GM12873 (cell line): ENCODE data around the gene NRIP2.

Experiments used
- TF ChIP-seq, protein P1 (sequence below): IDR thresholded peaks from 2 replicates; pipeline ENCODE4 v1.5.1; 2012; ENCODE audit warnings: low read depth, mild to moderate bottlenecking, moderate library complexity, low read length, control low read depth; ENCODE audit not compliant: insufficient read depth; ENCODE audit errors: missing control alignments

Gene NRIP2

DNA sequence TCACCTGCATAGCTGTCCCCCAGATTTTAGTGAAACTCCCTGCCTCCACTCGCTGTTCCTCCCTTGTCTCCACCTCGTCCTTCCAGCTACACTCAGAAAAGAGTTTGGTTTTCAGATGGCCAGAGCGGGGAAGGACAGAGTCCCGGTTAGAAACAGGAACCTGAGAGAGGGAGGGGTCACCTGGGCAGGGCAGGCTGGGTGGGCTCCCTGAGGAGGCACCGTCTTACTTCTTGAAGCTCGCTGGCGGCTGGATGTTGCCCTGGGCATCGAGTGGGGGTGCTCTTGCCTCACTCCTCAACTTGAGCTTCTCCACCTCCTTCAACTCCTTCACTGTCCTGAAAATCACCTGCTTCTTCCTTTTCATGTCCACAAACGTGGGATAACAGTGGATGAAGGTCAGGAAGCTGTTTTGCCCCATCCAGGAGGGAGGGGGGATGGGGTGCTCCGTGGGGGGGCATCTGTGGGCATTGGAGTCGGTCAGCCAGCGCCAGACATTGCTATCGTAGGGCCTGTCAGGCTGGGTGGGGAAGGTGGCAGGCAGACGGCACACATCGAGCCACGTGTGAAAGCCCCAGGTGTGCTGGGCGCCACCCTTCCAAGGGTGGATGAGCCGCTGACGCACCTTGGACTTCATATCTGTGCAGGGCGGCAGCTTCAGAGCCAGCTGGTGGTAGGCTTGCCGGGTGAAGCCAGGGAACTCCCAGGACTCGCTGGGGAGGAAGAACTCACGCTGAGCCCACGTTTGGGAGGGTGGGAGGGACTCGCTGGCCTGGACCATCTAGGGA, 20.0 kb upstream of the NRIP2 start:
- TF ChIP-seq, protein P1, sequence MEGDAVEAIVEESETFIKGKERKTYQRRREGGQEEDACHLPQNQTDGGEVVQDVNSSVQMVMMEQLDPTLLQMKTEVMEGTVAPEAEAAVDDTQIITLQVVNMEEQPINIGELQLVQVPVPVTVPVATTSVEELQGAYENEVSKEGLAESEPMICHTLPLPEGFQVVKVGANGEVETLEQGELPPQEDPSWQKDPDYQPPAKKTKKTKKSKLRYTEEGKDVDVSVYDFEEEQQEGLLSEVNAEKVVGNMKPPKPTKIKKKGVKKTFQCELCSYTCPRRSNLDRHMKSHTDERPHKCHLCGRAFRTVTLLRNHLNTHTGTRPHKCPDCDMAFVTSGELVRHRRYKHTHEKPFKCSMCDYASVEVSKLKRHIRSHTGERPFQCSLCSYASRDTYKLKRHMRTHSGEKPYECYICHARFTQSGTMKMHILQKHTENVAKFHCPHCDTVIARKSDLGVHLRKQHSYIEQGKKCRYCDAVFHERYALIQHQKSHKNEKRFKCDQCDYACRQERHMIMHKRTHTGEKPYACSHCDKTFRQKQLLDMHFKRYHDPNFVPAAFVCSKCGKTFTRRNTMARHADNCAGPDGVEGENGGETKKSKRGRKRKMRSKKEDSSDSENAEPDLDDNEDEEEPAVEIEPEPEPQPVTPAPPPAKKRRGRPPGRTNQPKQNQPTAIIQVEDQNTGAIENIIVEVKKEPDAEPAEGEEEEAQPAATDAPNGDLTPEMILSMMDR: no peak

DNA sequence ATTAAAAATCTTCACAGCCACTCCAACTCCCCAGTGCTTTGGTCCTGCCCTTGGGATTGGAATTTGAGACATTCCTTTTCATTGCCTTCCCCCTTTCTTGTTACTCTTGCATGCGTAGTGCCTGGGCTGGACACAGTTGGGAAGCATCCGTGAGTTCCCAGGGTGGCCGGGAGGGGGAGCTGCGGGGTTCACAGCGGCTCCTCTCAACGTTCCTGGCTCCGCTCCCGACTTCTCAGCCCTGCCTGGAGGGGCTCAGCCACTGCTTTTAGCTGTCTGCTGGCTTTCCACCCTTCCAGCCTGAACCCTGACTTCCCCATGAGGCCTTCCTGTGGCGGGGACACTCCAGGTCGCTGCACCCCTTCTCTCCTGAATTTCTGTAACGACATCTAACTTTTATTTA, 18.8 kb upstream of the NRIP2 start:
- TF ChIP-seq, protein P1: peak; percentile 87

DNA sequence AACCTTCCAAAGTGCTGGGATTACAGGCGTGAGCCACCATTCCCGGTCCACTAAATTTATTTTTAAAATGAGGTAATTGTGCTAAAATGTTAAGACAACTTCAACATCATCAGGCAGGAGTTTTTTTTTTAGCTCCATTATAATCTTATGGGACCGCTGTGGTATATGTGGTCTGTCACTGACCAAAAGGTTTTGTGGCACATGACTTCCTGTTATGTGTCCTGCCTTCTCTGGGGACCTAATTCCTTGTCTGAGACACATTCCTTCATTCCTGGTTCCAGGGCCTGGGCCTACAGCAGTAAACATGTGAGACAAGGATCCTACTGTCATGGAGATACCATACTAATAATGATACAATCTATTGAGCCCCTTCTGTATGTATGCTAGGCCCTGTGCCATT, 17.1 kb upstream of the NRIP2 start:
- TF ChIP-seq, protein P1: no peak

DNA sequence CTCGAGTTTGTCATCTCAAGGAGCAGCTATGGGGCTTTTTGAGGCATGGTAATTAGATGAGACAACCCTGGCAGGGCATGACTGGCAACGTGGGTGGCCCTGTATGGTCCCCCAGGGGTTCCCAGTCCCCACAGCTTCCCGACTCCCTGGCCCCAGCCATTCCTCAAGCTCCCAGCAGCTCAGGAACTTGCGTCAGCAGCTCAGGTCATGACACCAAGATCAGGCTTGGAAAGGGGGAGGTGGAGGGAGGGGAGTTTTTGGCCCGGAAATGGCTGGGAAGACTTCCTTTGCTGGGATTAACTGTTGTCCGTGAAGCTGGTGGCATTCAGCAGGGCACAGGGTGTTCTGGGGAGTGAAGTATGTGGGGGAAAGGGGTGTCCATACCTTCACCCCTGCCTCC, 10.4 kb upstream of the NRIP2 start:
- TF ChIP-seq, protein P1: no peak

DNA sequence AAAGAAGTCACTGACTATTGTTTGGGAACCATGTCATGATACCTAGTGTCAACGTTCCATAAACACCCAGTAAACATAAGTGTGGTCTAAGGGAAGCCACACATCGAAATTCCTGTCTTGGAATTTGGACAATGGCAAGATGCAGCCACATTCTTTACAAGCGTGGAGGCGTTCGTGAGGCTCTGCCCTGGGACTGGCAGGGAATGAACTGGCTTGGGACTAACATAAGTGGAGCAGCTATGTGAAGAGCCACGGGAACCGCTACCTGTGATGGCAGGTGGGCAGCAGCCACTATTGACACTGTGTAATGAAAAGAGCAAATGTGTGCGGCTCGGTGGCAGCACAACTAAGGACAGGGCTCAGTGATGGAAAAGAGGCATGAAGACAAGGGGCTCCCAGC, 10.0 kb upstream of the NRIP2 start:
- TF ChIP-seq, protein P1: no peak

DNA sequence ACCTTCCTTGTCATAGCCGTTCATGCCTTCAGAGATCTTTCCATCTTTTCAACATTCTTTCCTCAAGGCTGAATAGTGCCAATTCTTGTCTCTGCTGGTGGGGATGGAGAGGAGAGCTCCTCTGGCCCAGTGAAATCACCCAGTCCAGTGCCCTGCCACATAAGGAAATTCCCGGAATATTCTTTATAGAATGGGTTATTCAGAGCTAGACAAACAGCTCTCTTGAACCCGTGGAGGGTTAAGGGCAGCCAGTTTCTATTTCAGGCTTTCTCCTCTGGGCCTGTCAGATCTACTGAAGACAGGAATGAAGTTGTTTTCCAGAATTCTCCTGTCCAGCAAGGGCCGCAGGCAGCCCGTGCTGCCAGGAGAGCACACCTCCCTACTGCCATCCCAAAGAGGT, 8.1 kb upstream of the NRIP2 start:
- TF ChIP-seq, protein P1: no peak

DNA sequence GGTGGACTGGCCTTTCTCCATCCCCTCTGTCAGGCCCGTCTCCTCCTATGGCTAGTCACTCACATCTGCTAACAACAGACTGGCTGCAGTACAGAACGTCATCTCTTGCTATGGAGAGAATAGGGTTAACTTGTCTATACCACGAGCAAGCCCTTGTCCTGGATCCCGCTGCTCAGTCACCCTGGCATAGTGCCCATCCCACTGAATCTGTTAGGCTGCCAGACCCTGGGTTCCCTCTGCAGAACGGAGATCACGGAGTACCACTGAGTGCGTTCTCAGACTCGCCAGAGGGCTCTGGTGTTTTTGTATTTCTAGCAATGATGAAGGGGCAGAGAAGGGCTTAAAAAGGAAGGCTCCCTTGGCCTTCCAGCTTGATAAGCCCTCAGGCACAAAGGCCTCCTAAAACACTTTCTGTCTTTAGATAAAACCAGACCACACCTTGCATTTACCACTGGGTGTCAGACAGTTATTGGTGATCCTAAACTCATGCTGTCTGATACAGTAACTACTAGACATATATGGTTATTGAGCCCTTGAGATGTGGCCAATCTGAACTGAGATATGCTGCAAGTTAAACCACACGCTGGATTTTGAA, 6.3 kb upstream of the NRIP2 start:
- TF ChIP-seq, protein P1: no peak
